CD4-positive, alpha-beta T cell treated with Interleukin-12 subunit alpha and Interleukin-12 subunit beta, for 1 hour (primary cell): ENCODE measurements around the gene ATOX1.
"Not testable (repeated sequence)": the region's sequence is repeated elsewhere in the genome, so short reads cannot be mapped to it uniquely, and the experiment has no call there.

Experiments
- DNase-seq: peaks from one replicate; pipeline ENCODE4 v3.0.0-alpha.2; 2020

ATOX1 gene

GRCh38 chr5:151733358-151734063, 24.9 kb downstream of the ATOX1 start:
- DNase-seq: no peak

DNA sequence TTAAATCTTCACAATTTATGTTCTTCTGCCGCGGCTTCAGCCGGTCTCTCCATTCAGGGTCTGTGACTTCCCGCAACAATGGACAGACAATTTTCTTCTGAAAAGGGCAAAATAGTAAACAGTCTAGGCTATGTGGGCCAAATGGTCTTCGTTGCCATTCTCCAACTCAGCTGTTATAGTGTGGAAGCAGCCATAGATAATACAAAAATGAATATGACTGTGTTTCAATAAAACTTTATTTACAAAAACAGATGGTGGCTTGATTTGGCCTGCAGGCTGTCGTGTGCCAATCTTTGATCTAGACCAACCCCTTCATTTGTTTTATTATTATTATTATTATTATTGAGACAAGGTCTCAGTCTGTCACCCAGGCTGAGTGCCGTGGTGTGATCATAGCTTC, 28.1 kb downstream of the ATOX1 start:
- no peak for DNase-seq

GRCh38 chr5:151729597-151729996, 28.8 kb downstream of the ATOX1 start:
- DNase-seq: not testable (repeated sequence)

- no peak for DNase-seq
Measured at GRCh38 chr5:151724360-151724759, 34.1 kb downstream of the ATOX1 start.

DNA sequence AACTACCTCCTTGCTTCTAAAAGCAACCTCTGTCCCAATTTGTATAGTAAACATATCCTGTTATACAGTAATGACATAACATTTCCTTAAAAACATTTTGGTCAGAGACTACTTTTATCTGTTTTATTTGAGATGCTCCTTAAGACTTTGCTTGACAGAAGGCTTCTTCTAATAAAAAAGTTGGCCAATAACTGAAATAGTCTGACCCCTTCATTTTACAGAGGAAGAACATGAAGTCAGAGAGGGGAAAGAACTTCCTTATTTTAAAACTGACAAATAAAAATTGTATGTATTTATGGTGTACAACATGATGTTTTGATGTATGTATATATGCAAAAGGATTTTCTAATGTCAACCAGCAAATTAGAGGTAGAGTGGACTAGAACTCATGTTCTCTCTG, 35.9 kb downstream of the ATOX1 start:
- no peak for DNase-seq

GRCh38 chr5:151721812-151722391, 36.5 kb downstream of the ATOX1 start:
- no peak for DNase-seq

DNA sequence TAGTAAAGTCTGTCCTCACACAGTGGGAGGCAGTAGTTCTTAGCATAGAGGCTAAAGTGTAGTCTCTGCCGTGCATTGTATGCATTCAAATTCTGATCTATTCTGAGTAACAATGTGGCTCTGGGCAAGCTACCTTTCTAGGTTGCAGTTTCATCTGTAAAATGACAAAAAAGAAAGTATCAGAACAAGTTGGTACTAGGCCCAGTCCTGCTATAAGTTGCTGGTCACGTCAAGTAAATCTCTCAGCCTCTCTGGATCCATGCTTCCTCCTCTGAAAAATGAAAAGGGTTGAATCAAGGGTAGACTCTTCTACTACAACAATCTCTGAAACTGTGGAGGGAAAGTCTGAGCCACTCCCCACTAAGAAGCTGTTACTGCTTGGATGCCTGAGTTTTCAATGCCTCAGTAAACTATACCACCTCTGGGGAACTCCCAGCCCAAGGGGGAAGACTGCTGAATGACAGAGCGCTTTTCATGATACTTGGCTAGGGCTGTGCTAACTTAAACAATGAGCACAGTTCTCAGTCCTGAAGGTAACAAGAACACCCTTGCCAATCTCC, 37.3 kb downstream of the ATOX1 start:
- no peak for DNase-seq

DNA sequence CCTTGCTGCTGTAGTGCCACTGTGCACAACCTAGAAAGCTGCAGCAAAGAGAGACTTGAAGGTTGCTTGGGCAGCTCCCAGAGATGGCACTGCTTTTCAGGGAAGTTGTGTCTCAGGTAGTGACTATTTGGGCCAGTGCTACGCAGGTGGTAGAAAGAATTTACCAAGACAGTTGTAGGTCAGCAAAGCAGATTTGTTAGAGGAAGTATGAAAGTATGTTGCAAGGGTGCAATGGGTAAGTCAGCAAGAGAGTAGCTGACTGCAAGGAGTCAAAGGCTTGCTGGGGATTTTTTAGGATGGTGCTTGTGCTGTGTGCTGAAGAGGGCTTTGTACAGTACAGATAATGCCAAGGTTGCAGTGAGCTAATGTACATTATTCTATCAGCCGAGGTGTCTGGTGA, 38.2 kb downstream of the ATOX1 start:
- DNase-seq: no peak

DNA sequence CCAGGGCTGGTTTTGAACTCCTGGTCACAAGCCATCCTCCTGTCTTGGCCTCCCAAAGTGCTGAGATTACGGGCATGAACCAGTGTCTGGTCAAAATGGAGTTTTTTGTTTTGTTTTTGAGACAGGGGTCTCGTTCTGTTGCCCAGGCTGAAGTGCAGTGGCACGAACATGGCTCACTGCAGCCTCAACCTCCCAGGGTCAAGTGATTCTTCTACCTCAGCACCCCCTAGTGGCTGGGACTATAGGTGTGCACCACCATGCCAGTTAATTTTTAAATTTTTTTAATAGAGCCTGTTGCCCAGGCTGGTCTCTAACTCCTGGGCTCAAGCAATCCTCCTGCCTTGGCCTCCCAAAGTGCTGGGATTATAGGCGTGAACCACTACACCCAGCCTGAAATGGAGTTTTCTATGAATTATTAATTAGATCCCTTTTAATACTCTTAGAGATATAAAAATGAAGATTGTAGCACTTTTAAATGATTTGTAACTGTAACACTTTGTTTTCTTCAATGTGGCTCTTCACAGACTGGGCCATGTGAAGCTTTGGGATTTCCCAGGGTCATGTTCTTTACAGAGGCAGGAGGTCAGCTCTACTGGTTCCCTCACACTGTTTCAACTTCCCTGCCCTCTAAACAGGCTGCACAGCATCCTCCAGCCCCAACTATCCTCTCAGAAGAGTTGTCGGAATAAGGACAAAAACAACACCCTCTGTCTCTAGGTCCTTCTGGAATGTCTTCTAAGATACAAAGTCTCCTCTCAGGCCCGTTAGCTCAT, 39.0 kb downstream of the ATOX1 start:
- DNase-seq: no peak

DNA sequence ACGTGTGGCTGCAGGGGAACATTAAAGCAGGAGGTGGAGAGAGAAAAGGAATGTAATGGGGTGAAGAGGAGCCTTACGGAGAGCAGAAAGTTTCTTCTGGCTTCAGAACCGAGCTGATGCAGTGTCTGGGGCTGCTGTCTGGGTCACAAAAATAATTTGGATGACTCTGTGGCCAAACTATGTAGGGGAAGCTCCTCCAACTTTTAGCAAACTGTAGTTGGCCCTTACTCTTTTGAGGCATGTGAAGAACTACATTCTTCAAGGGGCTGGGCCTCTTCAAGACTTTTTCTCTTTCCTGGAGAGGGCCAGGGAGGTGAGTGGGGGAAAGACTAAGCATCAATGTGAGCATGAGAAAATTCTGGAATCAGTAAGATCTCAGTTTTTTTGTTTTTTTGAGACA, 39.8 kb downstream of the ATOX1 start:
- no peak for DNase-seq

DNA sequence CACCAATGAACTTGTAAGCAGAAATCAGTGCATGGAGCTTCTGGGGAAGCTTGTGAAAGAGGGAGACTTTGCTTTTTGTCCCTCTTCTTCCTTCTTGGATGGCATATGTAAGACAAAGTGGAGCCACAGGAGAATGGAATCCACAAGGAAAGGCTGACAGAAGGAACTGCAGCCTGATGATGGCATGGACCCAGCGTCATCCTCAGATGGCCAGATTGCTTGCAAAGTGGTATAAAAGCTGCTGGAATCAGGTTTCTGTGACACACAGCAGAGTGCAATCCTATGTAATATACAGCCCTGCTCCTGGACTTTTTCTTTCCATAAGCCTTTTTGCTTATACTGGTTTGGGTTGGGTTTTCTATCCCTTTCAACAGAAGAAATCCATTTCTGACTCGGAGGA, 40.3 kb downstream of the ATOX1 start:
- no peak for DNase-seq

GRCh38 chr5:151717416-151717815, 41.0 kb downstream of the ATOX1 start:
- no peak for DNase-seq

DNA sequence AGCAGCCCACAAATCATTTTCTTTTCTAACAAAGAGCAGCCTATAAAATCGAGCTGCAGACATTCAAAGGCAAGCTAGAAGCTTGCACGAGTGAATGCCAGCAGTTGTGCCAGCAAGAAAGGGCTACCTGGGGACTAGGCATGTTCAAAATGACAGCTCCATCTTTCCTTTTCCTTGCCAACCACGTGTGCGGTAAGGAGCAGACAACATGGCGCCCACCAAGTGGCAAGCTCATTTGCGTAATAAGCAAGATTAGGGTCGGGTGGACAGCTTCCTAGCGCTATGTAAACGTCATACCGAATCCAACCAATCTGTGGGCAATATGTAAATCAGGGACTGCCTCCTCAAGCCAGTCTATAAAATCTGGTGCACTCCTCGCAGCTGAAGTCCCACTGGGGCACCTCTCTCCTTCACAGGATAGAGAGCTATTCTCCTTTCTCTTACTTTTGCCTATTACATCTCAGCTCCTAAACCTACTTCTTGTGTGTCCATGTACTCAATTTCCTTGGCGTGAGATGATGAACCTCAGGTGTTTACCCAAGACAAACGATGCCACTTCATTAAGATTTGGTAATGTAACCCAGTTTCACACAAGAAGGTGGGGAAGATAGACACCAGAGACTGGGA, 49.2 kb downstream of the ATOX1 start:
- DNase-seq: no peak

- no peak for DNase-seq
Measured at GRCh38 chr5:151708126-151708525, 50.3 kb downstream of the ATOX1 start.

- DNase-seq: no peak
Measured at GRCh38 chr5:151707567-151707966, 50.9 kb downstream of the ATOX1 start.

- no peak for DNase-seq
Measured at GRCh38 chr5:151706906-151707305, 51.5 kb downstream of the ATOX1 start.

- DNase-seq: no peak
Measured at GRCh38 chr5:151703780-151704179, 54.7 kb downstream of the ATOX1 start.

DNA sequence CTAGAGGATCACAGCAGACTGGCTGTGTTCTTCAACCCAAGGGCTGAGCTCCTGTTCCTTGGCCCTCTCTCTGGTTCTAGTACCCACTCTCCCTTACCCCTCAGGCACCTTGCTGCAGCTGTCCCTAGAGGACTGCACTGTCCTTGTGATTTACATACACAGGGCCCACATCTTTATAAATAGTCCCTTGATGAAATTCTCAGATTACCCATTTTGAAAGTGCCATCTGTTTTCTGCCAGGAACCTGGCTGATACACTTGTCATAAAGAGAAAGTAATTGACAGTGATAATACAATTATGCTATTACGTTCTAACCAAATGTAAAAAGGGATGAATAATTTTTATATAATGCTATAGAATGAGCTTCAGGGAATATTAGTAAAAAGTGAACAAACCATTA, 55.2 kb downstream of the ATOX1 start:
- DNase-seq: no peak

DNA sequence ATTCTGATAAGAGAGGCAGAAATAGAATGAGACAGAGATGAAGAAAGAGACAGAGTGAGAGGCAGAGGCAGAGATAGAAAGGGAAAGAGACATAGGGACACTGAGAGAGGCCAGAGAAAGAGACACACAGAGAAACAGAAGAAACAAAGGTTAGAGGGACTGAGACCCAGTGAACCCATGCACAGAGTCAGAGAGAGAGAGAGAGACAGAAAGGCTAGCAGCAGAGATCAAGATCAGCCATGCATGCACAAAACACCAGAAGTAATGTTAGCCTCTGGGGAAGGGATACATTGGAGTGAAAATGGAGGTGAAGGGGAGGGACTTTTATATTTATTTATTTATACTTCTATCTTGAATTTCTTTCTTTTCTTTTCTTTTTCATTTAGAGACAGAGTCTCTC, 57.6 kb downstream of the ATOX1 start:
- DNase-seq: no peak

- no peak for DNase-seq
Measured at GRCh38 chr5:151700296-151700695, 58.1 kb downstream of the ATOX1 start.

GRCh38 chr5:151699071-151699901, 59.1 kb downstream of the ATOX1 start:
- DNase-seq: no peak

DNA sequence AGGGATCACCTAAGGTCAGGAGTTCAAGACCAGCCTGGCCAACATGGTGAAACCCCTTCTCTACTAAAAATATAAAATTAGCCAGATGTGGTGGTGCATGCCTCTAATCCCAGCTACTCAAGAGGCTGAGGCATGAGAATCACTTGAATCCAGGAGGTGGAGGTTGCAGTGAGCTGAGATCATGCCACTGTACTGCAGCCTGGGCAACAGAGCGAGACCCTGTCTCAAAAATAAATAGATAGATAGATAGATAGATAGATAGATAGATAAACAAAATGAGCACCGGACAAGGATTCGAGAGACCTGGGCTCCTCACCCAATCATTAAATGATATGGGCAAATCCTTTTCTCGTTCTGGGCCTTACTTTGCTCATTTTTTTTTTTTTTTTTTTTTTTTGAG, 60.4 kb downstream of the ATOX1 start:
- not testable (repeated sequence) for DNase-seq

- DNase-seq: no peak
Measured at GRCh38 chr5:151697452-151697851, 61.0 kb downstream of the ATOX1 start.
